Colonic mucosa (tissue), 4 donors: ENCODE measurements around the gene SLC24A3. TPM values are rescaled to one million over a fixed set of nuclear protein-coding genes. Genes with fewer than 3 reads are reported as not detected.

Experiments used
- DNase-seq: peaks from one replicate; pipeline ENCODE4 v3.0.0-alpha.2; 2020
- H3K27ac ChIP-seq: fragments of 200-600 bp; one replicate; pipeline ENCODE4 v1.8.0; 2021
- H3K27me3 ChIP-seq: fragments of 200-600 bp; one replicate; pipeline ENCODE4 v1.8.0; 2021
- H3K36me3 ChIP-seq: fragments of 200-600 bp; one replicate; pipeline ENCODE4 v1.8.0; 2021
- H3K4me1 ChIP-seq: fragments of 200-600 bp; one replicate; pipeline ENCODE4 v1.8.0; 2021; ENCODE audit warnings: mild to moderate bottlenecking
- H3K4me3 ChIP-seq: fragments of 200-600 bp; one replicate; pipeline ENCODE4 v1.8.0; 2021
- H3K9ac ChIP-seq, 2 donors: one replicate each; pipeline ENCODE4 v1.7.0; 2013; ENCODE audit warnings: control low read depth in 2 of 2, low read depth in 2 of 2, low read length in 2 of 2
- H3K9me3 ChIP-seq: fragments of 200-600 bp; one replicate; pipeline ENCODE4 v1.8.0; 2021
- CTCF ChIP-seq: fragments of 200-600 bp; IDR thresholded peaks from one replicate; pipeline ENCODE4 v1.8.0; 2022; ENCODE audit warnings: antibody characterized with exemption, mild to moderate bottlenecking
- intact Hi-C: fragments of 100-400 bp; cut with DNase I; formaldehyde crosslinking; loops from one replicate; pipeline ENCODE4 v1.14.1; 2022
- total RNA-seq, 2 donors: library from RNA; stranded (reverse); fragmentation: NEBNext Ultra II Directional in 1 of 2; extraction: Animal tissue kit (Norgen Biotek cat#: 25700) in 1 of 2; gene quantifications; one replicate each; pipeline ENCODE4 v1.2.1, GENCODE V29; 2021
- donor health status: healthy.
- donor health status: DM: no; HTN: no; CAD: no.
- donor health status: DM: no; HTN: no; CAD: no.

The SLC24A3 gene
- total RNA-seq, 2 donors from 2014 or later, result 3.6 to 6.6 TPM

- no peaks in the 10 kb centered on the region for H3K27me3 ChIP-seq
These were observed 280.4 kb downstream of the SLC24A3 start for GRCh38 chr20:19492687-19493336.

GRCh38 chr20:19493794-19494495 is 281.5 kb downstream of the SLC24A3 start:
- no peak for DNase-seq
- Histone ChIP-seq H3K4me1 (no peaks in the 10 kb centered on the region), H3K27ac (no peak overlapping the region), H3K36me3 (no peaks in the 10 kb centered on the region), H3K27me3 (no peaks in the 10 kb centered on the region), H3K9me3 (no peaks in the 10 kb centered on the region), H3K4me3 (no peak overlapping the region), H3K9ac (no peak overlapping the region)
- no peak for TF ChIP-seq CTCF
- intact Hi-C loops, result no loop called here

More at GRCh38 chr20:19492687-19493336, 280.4 kb downstream of the SLC24A3 start:
- Histone ChIP-seq H3K27ac (no peak overlapping the region), H3K9me3 (no peaks in the 10 kb centered on the region), H3K36me3 (no peaks in the 10 kb centered on the region), H3K9ac (no peak overlapping the region), H3K4me1 (no peaks in the 10 kb centered on the region), H3K4me3 (no peak overlapping the region)
- intact Hi-C loops, result no loop called here
- no peak for DNase-seq
- no peak for TF ChIP-seq CTCF

- no peak overlapping the region for H3K27ac ChIP-seq
- H3K36me3 ChIP-seq, result no peaks in the 10 kb centered on the region
- no peak overlapping the region for H3K9ac ChIP-seq
- no peak for DNase-seq
- H3K4me1 ChIP-seq, result no peaks in the 10 kb centered on the region
- intact Hi-C loops, result no loop called here
- H3K27me3 ChIP-seq, result no peaks in the 10 kb centered on the region
- no peak for TF ChIP-seq CTCF
- H3K4me3 ChIP-seq, result no peak overlapping the region
- H3K9me3 ChIP-seq, result no peaks in the 10 kb centered on the region
These were observed 283.7 kb downstream of the SLC24A3 start for GRCh38 chr20:19495905-19496703.

- no peaks in the 10 kb centered on the region for H3K4me1 ChIP-seq
- DNase-seq, result no peak
- H3K27ac ChIP-seq, result no peak overlapping the region
- no peak overlapping the region for H3K4me3 ChIP-seq
- no peaks in the 10 kb centered on the region for H3K27me3 ChIP-seq
- intact Hi-C loops, result no loop called here
- no peak for TF ChIP-seq CTCF
- no peaks in the 10 kb centered on the region for H3K9me3 ChIP-seq
- H3K9ac ChIP-seq, result no peak overlapping the region
- H3K36me3 ChIP-seq, result no peaks in the 10 kb centered on the region
These were observed 284.6 kb downstream of the SLC24A3 start for GRCh38 chr20:19497064-19497463.

GRCh38 chr20:19498756-19499155 is 286.3 kb downstream of the SLC24A3 start:
- no peaks in the 10 kb centered on the region for H3K27me3 ChIP-seq
- no peak overlapping the region for H3K27ac ChIP-seq
- TF ChIP-seq CTCF, result no peak
- no peaks in the 10 kb centered on the region for H3K36me3 ChIP-seq
- H3K4me3 ChIP-seq, result no peak overlapping the region
- no peak overlapping the region for H3K9ac ChIP-seq
- no peaks in the 10 kb centered on the region for H3K9me3 ChIP-seq
- DNase-seq, result no peak
- intact Hi-C loops, result no loop called here
- no peaks in the 10 kb centered on the region for H3K4me1 ChIP-seq
